Type B pancreatic cell (in vitro differentiated cells): ENCODE measurements around the gene EDN1. TPM values are rescaled to one million over a fixed set of nuclear protein-coding genes. Genes with fewer than 3 reads are reported as not detected.

Source experiments
- DNase-seq: peaks from one replicate; pipeline ENCODE4 v3.0.0; 2021; ENCODE audit warnings: mixed read lengths; ENCODE audit not compliant: unreplicated experiment; ENCODE audit errors: extremely low spot score
- H3K27ac Mint-ChIP-seq: 2 replicates; pipeline ENCODE4 v1.8.0; 2021; ENCODE audit warnings: mild to moderate bottlenecking, mixed read lengths
- H3K27me3 Mint-ChIP-seq: 2 replicates; pipeline ENCODE4 v1.8.0; 2021; ENCODE audit warnings: mixed read lengths
- H3K36me3 Mint-ChIP-seq: 2 replicates; pipeline ENCODE4 v1.8.0; 2021; ENCODE audit warnings: mixed read lengths
- H3K4me1 Mint-ChIP-seq: one replicate; pipeline ENCODE4 v1.8.0; 2021; ENCODE audit warnings: mixed read lengths; ENCODE audit not compliant: unreplicated experiment
- H3K4me3 Mint-ChIP-seq: 2 replicates; pipeline ENCODE4 v1.8.0; 2021; ENCODE audit warnings: mild to moderate bottlenecking, mixed read lengths
- H3K9me3 Mint-ChIP-seq: 2 replicates; pipeline ENCODE4 v1.8.0; 2021; ENCODE audit warnings: mixed read lengths
- CTCF ChIP-seq: fragments of 200-600 bp; sonication (generic); conservative IDR thresholded peaks from 2 replicates; pipeline ENCODE4 v1.5.0; 2021; ENCODE audit warnings: antibody characterized with exemption, mild to moderate bottlenecking
- total RNA-seq: library from RNA; stranded (reverse); gene quantifications from 2 replicates; pipeline ENCODE4 v1.2.1, GENCODE V29; 2021; ENCODE audit warnings: low replicate concordance

The EDN1 gene
- total RNA-seq, 1 donor from 2014 or later, result 8.9 TPM

GRCh38 chr6:12283904-12284303 lies 6.3 kb upstream of the EDN1 start:
- no peak for DNase-seq
- Mint-ChIP-seq H3K36me3 (no peaks in the 10 kb centered on the region), H3K9me3 (no peaks in the 10 kb centered on the region), H3K4me3 (no peak overlapping the region), H3K27ac (no peak overlapping the region), H3K4me1 (peaks cover 17% of the 10 kb centered on the region), H3K27me3 (no peaks in the 10 kb centered on the region)
- peak; percentile 31 for TF ChIP-seq CTCF

GRCh38 chr6:12286373-12287110 lies 3.6 kb upstream of the EDN1 start:
- peak overlapping the region; percentile 32 for H3K27ac Mint-ChIP-seq
- no peaks in the 10 kb centered on the region for H3K9me3 Mint-ChIP-seq
- H3K36me3 Mint-ChIP-seq, result no peaks in the 10 kb centered on the region
- H3K4me1 Mint-ChIP-seq, result peaks cover 27% of the 10 kb centered on the region
- no peak for DNase-seq
- peak overlapping the region; percentile 46 for H3K4me3 Mint-ChIP-seq
- no peak for TF ChIP-seq CTCF
- H3K27me3 Mint-ChIP-seq, result peaks cover 4% of the 10 kb centered on the region

- Mint-ChIP-seq H3K4me1 (peaks cover 39% of the 10 kb centered on the region), H3K4me3 (no peak overlapping the region), H3K9me3 (no peaks in the 10 kb centered on the region), H3K27me3 (peaks cover 15% of the 10 kb centered on the region), H3K36me3 (no peaks in the 10 kb centered on the region), H3K27ac (no peak overlapping the region)
- no peak for DNase-seq
- no peak for TF ChIP-seq CTCF
Observed at GRCh38 chr6:12288211-12288618, 1.9 kb upstream of the EDN1 start.

GRCh38 chr6:12288914-12289313 lies 1.2 kb upstream of the EDN1 start:
- H3K27me3 Mint-ChIP-seq, result peaks cover 15% of the 10 kb centered on the region
- peak overlapping the region; percentile 90 for H3K4me3 Mint-ChIP-seq
- H3K9me3 Mint-ChIP-seq, result no peaks in the 10 kb centered on the region
- H3K4me1 Mint-ChIP-seq, result peaks cover 39% of the 10 kb centered on the region
- H3K36me3 Mint-ChIP-seq, result no peaks in the 10 kb centered on the region
- peak overlapping the region; percentile 93 for H3K27ac Mint-ChIP-seq
- no peak for DNase-seq
- TF ChIP-seq CTCF, result no peak

GRCh38 chr6:12289365-12289919 lies 719 bp upstream of the EDN1 start:
- Mint-ChIP-seq H3K36me3 (no peaks in the 10 kb centered on the region), H3K4me1 (peaks cover 44% of the 10 kb centered on the region), H3K27ac (peak overlapping the region; percentile 93), H3K4me3 (peak overlapping the region; percentile 90), H3K27me3 (peaks cover 15% of the 10 kb centered on the region), H3K9me3 (no peaks in the 10 kb centered on the region)
- DNase-seq, result no peak
- TF ChIP-seq CTCF, result peak; percentile 86
